WTC11 (cell line): ENCODE measurements around the gene PHF10. TPM values are rescaled to one million over a fixed set of nuclear protein-coding genes. Genes with fewer than 3 reads are reported as not detected.
"Not testable (repeated sequence)": the region's sequence is repeated elsewhere in the genome, so short reads cannot be mapped to it uniquely, and the experiment has no call there.

ENCODE experiments used
- ATAC-seq: fragments of 200-7000 bp; cut with Tn5 transposase; 2 replicates; pipeline ENCODE4 v1.10.0; 2021; ENCODE audit warnings: mild to moderate bottlenecking, moderate library complexity
- CTCF ChIA-PET: fragments of 300-600 bp; sonication (Branson Sonifier 250); formaldehyde crosslinking; loops from one replicate; lab custom pipeline; 2021; ENCODE audit warnings: antibody characterized with exemption; lab: Charles Lee
- POLR2A ChIA-PET: fragments of 350-600 bp; sonication (Branson Sonifier 250); formaldehyde crosslinking; loops from one replicate; lab custom pipeline; 2021; ENCODE audit warnings: antibody characterized with exemption; lab: Charles Lee
- DNase-seq: peaks from one replicate; pipeline ENCODE4 v3.0.0; 2021; ENCODE audit warnings: low spot score
- H3K27ac Mint-ChIP-seq: 2 replicates; pipeline ENCODE4 v1.8.0; 2021; ENCODE audit warnings: mixed read lengths
- H3K27me3 Mint-ChIP-seq: 2 replicates; pipeline ENCODE4 v1.8.0; 2021; ENCODE audit warnings: low read depth, mild to moderate bottlenecking, moderate library complexity, mixed read lengths
- H3K36me3 Mint-ChIP-seq: 2 replicates; pipeline ENCODE4 v1.8.0; 2021; ENCODE audit warnings: mixed read lengths
- H3K4me1 Mint-ChIP-seq: 2 replicates; pipeline ENCODE4 v1.8.0; 2022; ENCODE audit warnings: mixed read lengths
- H3K4me3 Mint-ChIP-seq: 2 replicates; pipeline ENCODE4 v1.8.0; 2021; ENCODE audit warnings: mild to moderate bottlenecking, moderate library complexity, mixed read lengths
- H3K9me3 Mint-ChIP-seq: 2 replicates; pipeline ENCODE4 v1.8.0; 2021; ENCODE audit warnings: mixed read lengths
- CBFB ChIP-seq: sonication (generic); formaldehyde crosslinking; IDR thresholded peaks from 2 replicates; pipeline ENCODE4 v1.8.1; 2022; ENCODE audit warnings: mild to moderate bottlenecking, low read depth, missing genetic modification reagents
- ELF4 ChIP-seq: sonication (generic); formaldehyde crosslinking; IDR thresholded peaks from 2 replicates; pipeline ENCODE4 v1.8.1; 2022; ENCODE audit warnings: low read depth, mild to moderate bottlenecking, moderate library complexity, missing genetic modification reagents
- EMX1 ChIP-seq: fragments of 250-450 bp; sonication (Bioruptor Pico); IDR thresholded peaks from 2 replicates; pipeline ENCODE4 v1.8.0; 2021; ENCODE audit warnings: mild to moderate bottlenecking
- ETV6 ChIP-seq: sonication (generic); formaldehyde crosslinking; IDR thresholded peaks from 2 replicates; pipeline ENCODE4 v1.8.1; 2022; ENCODE audit warnings: mild to moderate bottlenecking, missing genetic modification reagents
- GABPB1 ChIP-seq: sonication (generic); formaldehyde crosslinking; IDR thresholded peaks from 2 replicates; pipeline ENCODE4 v1.8.1; 2023; ENCODE audit warnings: mild to moderate bottlenecking, missing genetic modification reagents
- GRHL2 ChIP-seq: fragments of 250-450 bp; sonication (Bioruptor Pico); IDR thresholded peaks from 2 replicates; pipeline ENCODE4 v1.8.0; 2022; ENCODE audit warnings: mild to moderate bottlenecking, moderate library complexity; ENCODE audit not compliant: insufficient replicate concordance, severe bottlenecking
- HMGA2 ChIP-seq: fragments of 250-450 bp; sonication (Bioruptor Pico); IDR thresholded peaks from 2 replicates; pipeline ENCODE4 v1.4.0; 2021; ENCODE audit warnings: mild to moderate bottlenecking, moderate library complexity
- JAZF1 ChIP-seq: fragments of 250-450 bp; sonication (Bioruptor Pico); IDR thresholded peaks from 2 replicates; pipeline ENCODE4 v1.9.0; 2021; ENCODE audit warnings: moderate library complexity, mild to moderate bottlenecking, inconsistent platforms
- KAT7 ChIP-seq: sonication (generic); formaldehyde crosslinking; IDR thresholded peaks from 2 replicates; pipeline ENCODE4 v1.8.1; 2023; ENCODE audit warnings: missing genetic modification reagents, mild to moderate bottlenecking, borderline replicate concordance
- MXD4 ChIP-seq: fragments of 250-450 bp; sonication (Bioruptor Pico); IDR thresholded peaks from 2 replicates; pipeline ENCODE4 v1.8.0; 2021; ENCODE audit warnings: mild to moderate bottlenecking, moderate library complexity, borderline replicate concordance
- TP53 ChIP-seq: sonication (generic); formaldehyde crosslinking; IDR thresholded peaks from 2 replicates; pipeline ENCODE4 v1.8.1; 2023; ENCODE audit warnings: mild to moderate bottlenecking, missing genetic modification reagents
- ZNF138 ChIP-seq: sonication (generic); formaldehyde crosslinking; conservative IDR thresholded peaks from 2 replicates; pipeline ENCODE4 v1.8.1; 2022; ENCODE audit warnings: mild to moderate bottlenecking, moderate library complexity, missing genetic modification reagents
- ZNF416 ChIP-seq: fragments of 250-450 bp; sonication (Bioruptor Pico); IDR thresholded peaks from 2 replicates; pipeline ENCODE4 v1.9.0; 2021; ENCODE audit warnings: mild to moderate bottlenecking, inconsistent platforms
- total RNA-seq: library from RNA; stranded (reverse); gene quantifications from 3 replicates; pipeline ENCODE4 v1.2.3, GENCODE V29; 2021
- TF ChIP-seq, protein P1 (sequence below): fragments of 250-450 bp; sonication (Bioruptor Pico); IDR thresholded peaks from 2 replicates; pipeline ENCODE4 v1.9.0; 2021; ENCODE audit warnings: mild to moderate bottlenecking, borderline replicate concordance
- TF ChIP-seq, protein P2 (sequence below): sonication (generic); formaldehyde crosslinking; IDR thresholded peaks from 2 replicates; pipeline ENCODE4 v1.8.1; 2023; ENCODE audit warnings: mild to moderate bottlenecking, moderate library complexity, missing genetic modification reagents
- TF ChIP-seq, protein P3 (sequence below): sonication (generic); formaldehyde crosslinking; IDR thresholded peaks from 2 replicates; pipeline ENCODE4 v1.8.1; 2023; ENCODE audit warnings: mild to moderate bottlenecking, missing genetic modification reagents
- TF ChIP-seq, protein P4 (sequence below): sonication (generic); formaldehyde crosslinking; IDR thresholded peaks from 2 replicates; pipeline ENCODE4 v1.8.0; 2022; ENCODE audit warnings: mild to moderate bottlenecking, missing genetic modification reagents
- TF ChIP-seq, protein P5 (sequence below): sonication (generic); formaldehyde crosslinking; IDR thresholded peaks from 2 replicates; pipeline ENCODE4 v1.8.1; 2022; ENCODE audit warnings: missing genetic modification reagents, borderline replicate concordance
- TF ChIP-seq, protein P6 (sequence below): sonication (generic); formaldehyde crosslinking; IDR thresholded peaks from 2 replicates; pipeline ENCODE4 v1.8.1; 2023; ENCODE audit warnings: mild to moderate bottlenecking, missing genetic modification reagents, moderate library complexity
- TF ChIP-seq, protein P7 (sequence below): sonication (generic); formaldehyde crosslinking; IDR thresholded peaks from 2 replicates; pipeline ENCODE4 v1.8.0; 2022; ENCODE audit warnings: mild to moderate bottlenecking, missing genetic modification reagents
- TF ChIP-seq, protein P8 (sequence below): sonication (generic); formaldehyde crosslinking; IDR thresholded peaks from 2 replicates; pipeline ENCODE4 v1.8.1; 2022; ENCODE audit warnings: low read depth, missing genetic modification reagents, borderline replicate concordance

Gene PHF10
- total RNA-seq, 1 experiment from 2014 or later: 39.3 TPM

DNA sequence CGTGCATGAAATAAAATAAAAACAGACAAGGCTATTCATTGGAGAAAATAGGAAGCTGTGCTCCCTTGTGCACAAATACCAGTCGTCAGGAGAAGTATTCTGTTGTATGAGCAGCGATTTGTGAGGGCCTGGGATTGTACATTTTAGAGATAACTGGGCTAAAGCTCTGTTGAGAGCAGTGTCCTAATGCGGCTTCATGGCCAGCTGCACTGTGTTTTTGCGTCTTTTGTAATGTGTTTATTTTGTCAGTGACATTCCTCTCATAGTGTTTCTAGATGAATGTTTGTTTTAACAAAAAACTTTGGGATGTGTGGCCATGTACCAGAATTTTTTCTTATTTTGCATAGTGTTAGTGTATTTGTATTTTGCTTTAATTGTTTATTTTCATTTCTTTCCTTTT is 41.9 kb upstream of the PHF10 start (continued):
- TF ChIP-seq, protein P1, sequence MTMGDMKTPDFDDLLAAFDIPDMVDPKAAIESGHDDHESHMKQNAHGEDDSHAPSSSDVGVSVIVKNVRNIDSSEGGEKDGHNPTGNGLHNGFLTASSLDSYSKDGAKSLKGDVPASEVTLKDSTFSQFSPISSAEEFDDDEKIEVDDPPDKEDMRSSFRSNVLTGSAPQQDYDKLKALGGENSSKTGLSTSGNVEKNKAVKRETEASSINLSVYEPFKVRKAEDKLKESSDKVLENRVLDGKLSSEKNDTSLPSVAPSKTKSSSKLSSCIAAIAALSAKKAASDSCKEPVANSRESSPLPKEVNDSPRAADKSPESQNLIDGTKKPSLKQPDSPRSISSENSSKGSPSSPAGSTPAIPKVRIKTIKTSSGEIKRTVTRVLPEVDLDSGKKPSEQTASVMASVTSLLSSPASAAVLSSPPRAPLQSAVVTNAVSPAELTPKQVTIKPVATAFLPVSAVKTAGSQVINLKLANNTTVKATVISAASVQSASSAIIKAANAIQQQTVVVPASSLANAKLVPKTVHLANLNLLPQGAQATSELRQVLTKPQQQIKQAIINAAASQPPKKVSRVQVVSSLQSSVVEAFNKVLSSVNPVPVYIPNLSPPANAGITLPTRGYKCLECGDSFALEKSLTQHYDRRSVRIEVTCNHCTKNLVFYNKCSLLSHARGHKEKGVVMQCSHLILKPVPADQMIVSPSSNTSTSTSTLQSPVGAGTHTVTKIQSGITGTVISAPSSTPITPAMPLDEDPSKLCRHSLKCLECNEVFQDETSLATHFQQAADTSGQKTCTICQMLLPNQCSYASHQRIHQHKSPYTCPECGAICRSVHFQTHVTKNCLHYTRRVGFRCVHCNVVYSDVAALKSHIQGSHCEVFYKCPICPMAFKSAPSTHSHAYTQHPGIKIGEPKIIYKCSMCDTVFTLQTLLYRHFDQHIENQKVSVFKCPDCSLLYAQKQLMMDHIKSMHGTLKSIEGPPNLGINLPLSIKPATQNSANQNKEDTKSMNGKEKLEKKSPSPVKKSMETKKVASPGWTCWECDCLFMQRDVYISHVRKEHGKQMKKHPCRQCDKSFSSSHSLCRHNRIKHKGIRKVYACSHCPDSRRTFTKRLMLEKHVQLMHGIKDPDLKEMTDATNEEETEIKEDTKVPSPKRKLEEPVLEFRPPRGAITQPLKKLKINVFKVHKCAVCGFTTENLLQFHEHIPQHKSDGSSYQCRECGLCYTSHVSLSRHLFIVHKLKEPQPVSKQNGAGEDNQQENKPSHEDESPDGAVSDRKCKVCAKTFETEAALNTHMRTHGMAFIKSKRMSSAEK (CRISPR knock-in tag): no peak

DNA sequence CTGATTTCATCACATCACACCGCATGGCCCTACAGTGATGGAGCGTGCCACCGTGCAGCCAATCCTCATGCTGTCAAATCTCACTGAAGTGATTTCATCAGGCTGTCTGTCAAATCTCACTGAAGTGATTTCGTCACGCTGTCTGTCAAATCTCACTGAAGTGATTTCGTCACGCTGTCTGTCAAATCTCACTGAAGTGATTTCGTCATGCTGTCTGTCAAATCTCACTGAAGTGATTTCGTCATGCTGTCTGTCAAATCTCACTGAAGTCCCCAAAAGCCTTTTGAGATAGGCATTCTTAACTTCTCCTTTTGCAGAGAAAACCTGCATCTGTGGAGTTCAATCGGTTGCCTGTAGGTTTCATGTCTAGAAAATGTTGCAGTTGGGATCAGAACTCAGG is 41.5 kb upstream of the PHF10 start:
- CTCF ChIA-PET, H3K9me3 Mint-ChIP-seq, DNase-seq, H3K27me3 Mint-ChIP-seq, H3K4me1 Mint-ChIP-seq, H3K4me3 Mint-ChIP-seq, ATAC-seq, H3K27ac Mint-ChIP-seq: not testable (repeated sequence)
- H3K36me3 Mint-ChIP-seq: peaks cover 15% of the 10 kb centered on the region
- peak; percentile 95 for TF ChIP-seq GABPB1 (CRISPR knock-in tag)
- POLR2A ChIA-PET: interaction anchor here (0.8 kb wide), 1 partner anchor 543 kb away, joined by 3 read pairs; no protein-coding TSS in a partner anchor

DNA sequence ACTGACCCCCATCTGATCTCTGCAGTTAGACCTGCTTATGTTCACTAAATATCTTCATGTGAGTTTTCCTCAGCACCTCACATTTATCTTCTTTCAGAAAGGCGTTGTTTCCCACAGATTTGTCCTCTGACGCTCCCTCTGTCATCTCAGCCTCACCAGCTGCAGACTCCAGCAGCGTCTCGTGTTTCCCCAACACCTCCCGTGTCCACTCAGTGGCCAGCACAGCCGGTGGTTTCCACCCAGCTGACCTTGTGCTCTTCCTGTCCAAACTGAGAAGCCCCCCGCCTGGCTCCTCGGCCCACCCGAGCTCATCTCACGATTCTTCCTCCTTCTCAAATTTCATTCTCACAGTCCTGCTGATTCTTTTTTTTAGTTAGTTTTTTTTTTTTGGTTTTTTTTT is 39.6 kb upstream of the PHF10 start:
- Mint-ChIP-seq H3K4me3 (no peak overlapping the region), H3K4me1 (peaks cover 1% of the 10 kb centered on the region), H3K27me3 (no peaks in the 10 kb centered on the region), H3K9me3 (no peaks in the 10 kb centered on the region), H3K27ac (no peak overlapping the region), H3K36me3 (peaks cover 34% of the 10 kb centered on the region)
- ChIA-PET CTCF (interaction anchor here (1.0 to 1.3 kb wide), 2 partner anchors 26 to 68 kb away, joined by 3 read pairs; no protein-coding TSS in a partner anchor), POLR2A (no interaction called here)
- TF ChIP-seq ZNF416 (CRISPR knock-in tag): no peak
- TF ChIP-seq ETV6 (CRISPR knock-in tag): no peak
- TF ChIP-seq CBFB (CRISPR knock-in tag): no peak
- TF ChIP-seq, protein P2, sequence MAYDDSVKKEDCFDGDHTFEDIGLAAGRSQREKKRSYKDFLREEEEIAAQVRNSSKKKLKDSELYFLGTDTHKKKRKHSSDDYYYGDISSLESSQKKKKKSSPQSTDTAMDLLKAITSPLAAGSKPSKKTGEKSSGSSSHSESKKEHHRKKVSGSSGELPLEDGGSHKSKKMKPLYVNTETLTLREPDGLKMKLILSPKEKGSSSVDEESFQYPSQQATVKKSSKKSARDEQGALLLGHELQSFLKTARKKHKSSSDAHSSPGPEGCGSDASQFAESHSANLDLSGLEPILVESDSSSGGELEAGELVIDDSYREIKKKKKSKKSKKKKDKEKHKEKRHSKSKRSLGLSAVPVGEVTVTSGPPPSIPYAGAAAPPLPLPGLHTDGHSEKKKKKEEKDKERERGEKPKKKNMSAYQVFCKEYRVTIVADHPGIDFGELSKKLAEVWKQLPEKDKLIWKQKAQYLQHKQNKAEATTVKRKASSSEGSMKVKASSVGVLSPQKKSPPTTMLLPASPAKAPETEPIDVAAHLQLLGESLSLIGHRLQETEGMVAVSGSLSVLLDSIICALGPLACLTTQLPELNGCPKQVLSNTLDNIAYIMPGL (CRISPR knock-in tag): no peak
- TF ChIP-seq, protein P3, sequence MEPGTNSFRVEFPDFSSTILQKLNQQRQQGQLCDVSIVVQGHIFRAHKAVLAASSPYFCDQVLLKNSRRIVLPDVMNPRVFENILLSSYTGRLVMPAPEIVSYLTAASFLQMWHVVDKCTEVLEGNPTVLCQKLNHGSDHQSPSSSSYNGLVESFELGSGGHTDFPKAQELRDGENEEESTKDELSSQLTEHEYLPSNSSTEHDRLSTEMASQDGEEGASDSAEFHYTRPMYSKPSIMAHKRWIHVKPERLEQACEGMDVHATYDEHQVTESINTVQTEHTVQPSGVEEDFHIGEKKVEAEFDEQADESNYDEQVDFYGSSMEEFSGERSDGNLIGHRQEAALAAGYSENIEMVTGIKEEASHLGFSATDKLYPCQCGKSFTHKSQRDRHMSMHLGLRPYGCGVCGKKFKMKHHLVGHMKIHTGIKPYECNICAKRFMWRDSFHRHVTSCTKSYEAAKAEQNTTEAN (CRISPR knock-in tag): no peak
- TF ChIP-seq JAZF1 (CRISPR knock-in tag): no peak
- TF ChIP-seq, protein P4, sequence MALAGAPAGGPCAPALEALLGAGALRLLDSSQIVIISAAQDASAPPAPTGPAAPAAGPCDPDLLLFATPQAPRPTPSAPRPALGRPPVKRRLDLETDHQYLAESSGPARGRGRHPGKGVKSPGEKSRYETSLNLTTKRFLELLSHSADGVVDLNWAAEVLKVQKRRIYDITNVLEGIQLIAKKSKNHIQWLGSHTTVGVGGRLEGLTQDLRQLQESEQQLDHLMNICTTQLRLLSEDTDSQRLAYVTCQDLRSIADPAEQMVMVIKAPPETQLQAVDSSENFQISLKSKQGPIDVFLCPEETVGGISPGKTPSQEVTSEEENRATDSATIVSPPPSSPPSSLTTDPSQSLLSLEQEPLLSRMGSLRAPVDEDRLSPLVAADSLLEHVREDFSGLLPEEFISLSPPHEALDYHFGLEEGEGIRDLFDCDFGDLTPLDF: no peak
- TF ChIP-seq EMX1: no peak
- no peak for TF ChIP-seq TP53 (CRISPR knock-in tag)
- TF ChIP-seq, protein P5, sequence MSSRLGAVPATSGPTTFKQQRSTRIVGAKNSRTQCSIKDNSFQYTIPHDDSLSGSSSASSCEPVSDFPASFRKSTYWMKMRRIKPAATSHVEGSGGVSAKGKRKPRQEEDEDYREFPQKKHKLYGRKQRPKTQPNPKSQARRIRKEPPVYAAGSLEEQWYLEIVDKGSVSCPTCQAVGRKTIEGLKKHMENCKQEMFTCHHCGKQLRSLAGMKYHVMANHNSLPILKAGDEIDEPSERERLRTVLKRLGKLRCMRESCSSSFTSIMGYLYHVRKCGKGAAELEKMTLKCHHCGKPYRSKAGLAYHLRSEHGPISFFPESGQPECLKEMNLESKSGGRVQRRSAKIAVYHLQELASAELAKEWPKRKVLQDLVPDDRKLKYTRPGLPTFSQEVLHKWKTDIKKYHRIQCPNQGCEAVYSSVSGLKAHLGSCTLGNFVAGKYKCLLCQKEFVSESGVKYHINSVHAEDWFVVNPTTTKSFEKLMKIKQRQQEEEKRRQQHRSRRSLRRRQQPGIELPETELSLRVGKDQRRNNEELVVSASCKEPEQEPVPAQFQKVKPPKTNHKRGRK (CRISPR knock-in tag): no peak
- TF ChIP-seq KAT7: no peak
- TF ChIP-seq GRHL2 (CRISPR knock-in tag): no peak
- no peak for TF ChIP-seq HMGA2 (CRISPR knock-in tag)
- TF ChIP-seq, protein P6, sequence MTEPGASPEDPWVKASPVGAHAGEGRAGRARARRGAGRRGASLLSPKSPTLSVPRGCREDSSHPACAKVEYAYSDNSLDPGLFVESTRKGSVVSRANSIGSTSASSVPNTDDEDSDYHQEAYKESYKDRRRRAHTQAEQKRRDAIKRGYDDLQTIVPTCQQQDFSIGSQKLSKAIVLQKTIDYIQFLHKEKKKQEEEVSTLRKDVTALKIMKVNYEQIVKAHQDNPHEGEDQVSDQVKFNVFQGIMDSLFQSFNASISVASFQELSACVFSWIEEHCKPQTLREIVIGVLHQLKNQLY (CRISPR knock-in tag): no peak
- no peak for TF ChIP-seq ZNF138
- TF ChIP-seq, protein P7, sequence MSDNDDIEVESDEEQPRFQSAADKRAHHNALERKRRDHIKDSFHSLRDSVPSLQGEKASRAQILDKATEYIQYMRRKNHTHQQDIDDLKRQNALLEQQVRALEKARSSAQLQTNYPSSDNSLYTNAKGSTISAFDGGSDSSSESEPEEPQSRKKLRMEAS: no peak
- no peak for TF ChIP-seq MXD4 (CRISPR knock-in tag)
- TF ChIP-seq, protein P8, sequence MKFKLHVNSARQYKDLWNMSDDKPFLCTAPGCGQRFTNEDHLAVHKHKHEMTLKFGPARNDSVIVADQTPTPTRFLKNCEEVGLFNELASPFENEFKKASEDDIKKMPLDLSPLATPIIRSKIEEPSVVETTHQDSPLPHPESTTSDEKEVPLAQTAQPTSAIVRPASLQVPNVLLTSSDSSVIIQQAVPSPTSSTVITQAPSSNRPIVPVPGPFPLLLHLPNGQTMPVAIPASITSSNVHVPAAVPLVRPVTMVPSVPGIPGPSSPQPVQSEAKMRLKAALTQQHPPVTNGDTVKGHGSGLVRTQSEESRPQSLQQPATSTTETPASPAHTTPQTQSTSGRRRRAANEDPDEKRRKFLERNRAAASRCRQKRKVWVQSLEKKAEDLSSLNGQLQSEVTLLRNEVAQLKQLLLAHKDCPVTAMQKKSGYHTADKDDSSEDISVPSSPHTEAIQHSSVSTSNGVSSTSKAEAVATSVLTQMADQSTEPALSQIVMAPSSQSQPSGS: no peak
- TF ChIP-seq ELF4: no peak
- ATAC-seq (no peak), DNase-seq (no peak)
